ENCODE data around the gene CSN3.
"Not testable (repeated sequence)": the region's sequence is repeated elsewhere in the genome, so short reads cannot be mapped to it uniquely, and the experiment has no call there.

CSN3 gene, protein sequence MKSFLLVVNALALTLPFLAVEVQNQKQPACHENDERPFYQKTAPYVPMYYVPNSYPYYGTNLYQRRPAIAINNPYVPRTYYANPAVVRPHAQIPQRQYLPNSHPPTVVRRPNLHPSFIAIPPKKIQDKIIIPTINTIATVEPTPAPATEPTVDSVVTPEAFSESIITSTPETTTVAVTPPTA

DNA sequence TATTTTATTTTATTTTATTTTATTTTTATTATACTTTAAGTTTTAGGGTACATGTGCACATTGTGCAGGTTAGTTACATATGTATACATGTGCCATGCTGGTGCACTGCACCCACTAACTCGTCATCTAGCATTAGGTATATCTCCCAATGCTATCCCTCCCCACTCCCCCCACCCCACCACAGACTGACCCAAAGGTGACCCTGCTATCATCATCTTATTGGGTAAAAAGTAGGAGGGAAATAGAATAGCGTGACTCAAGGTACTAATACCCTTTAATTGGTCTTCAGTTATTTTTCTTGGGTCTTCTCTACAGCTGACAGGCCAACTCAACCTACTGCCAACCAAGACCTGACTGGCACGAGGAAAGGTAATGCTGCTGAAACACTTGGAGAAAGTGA lies at the start of gene CSN3:
Gene CSN3, plus strand, starts transcription at position 301 of the 400 bp plus-strand sequence. CDS start 2,223 bp downstream, outside the sequence.
- DNase-seq = not testable (repeated sequence)

DNA sequence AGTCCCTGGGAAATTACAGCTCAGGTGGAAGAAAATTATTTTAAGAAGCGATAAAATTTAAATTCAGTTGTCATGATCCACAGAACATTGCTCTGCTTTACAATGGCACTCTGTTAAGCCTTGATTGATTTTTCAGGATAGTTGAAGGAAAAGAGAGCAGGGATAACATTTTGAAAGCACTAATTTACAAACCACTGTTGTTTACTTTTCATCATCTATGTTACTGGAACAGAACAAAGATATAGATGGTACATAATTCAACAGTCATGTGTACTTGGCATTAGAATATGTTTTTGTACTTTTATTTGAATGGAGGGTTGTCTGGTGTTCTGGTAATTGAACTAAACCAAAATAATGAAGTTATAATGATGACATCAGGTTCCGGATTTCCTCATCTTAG lies 49.5 kb upstream of the CSN3 start:
- DNase-seq = no peak

DNA sequence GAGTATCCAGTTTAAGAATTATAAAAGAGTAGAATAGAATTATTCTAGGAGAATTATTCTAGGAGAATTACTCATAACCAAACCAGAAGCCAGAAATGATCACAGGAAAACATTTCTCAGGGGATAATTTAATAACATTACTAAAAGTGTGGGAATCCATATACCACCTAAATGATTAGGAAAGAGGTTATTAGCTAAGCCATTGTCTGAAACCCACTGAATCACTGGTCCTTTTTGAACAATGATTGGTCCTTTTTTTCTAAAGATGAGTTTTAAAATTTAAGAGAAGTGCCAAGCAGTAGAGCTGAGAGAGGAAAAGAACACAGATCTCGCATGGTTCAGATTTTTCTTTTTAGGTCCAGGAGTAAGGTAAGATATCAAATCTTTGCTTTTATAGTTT lies 47.0 kb upstream of the CSN3 start, which contains the start of gene ODAM:
Gene ODAM, plus strand, starts transcription at position 301 of the 400 bp plus-strand sequence. CDS start 819 bp downstream, outside the sequence.
- no peak for DNase-seq

DNA sequence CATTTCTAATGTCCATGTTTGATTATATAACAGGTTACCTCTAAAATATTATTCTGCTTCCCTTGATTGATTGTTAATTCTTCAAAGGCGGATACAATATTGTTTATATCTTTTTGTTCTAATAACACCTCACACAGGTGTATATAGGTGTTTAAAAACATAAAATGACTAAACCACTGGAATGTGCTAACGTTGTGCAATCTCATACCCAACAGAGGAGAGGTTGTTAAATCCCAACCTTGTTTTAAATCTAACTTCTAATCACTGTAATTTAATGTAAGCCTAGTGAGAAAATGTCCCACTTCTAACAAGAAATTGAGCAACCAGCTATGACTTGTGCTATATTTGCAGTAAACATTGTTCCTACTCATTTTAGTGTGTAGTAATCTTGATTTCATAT lies 45.5 kb upstream of the CSN3 start:
- DNase-seq = no peak

DNA sequence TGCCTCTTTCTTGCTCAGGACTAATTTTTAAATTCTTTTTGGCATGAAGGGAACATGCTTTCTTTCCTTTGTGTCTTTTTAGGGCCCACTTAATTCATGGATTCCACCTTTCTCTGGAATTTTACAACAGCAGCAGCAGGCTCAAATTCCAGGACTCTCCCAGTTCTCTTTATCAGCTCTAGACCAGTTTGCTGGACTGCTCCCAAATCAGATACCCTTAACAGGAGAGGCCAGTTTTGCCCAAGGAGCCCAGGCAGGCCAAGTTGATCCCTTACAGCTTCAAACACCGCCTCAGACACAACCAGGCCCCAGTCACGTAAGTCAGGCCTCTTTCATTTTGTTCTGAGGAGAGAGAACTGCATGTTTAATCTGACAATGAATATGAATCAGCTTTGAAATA lies 44.6 kb upstream of the CSN3 start:
- DNase-seq = no peak

DNA sequence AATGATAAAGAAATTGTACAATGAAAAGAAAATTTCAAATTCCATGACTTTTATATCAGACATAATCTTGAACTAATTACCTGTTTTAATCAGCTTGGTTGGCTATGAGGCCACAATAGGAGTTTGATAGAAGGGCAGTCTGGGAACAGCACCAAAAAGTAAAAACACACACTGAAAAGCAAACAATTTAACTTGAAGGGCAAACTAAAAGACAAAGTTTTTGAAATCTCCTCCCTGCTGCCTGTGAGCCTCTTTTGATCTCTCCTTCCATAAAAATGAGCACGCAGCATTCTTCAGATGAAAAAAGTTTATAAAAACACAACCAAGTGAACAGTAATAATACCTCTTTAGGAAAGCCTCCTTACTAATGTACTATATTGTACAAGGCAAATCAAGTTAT lies 38.8 kb upstream of the CSN3 start:
- no peak for DNase-seq

DNA sequence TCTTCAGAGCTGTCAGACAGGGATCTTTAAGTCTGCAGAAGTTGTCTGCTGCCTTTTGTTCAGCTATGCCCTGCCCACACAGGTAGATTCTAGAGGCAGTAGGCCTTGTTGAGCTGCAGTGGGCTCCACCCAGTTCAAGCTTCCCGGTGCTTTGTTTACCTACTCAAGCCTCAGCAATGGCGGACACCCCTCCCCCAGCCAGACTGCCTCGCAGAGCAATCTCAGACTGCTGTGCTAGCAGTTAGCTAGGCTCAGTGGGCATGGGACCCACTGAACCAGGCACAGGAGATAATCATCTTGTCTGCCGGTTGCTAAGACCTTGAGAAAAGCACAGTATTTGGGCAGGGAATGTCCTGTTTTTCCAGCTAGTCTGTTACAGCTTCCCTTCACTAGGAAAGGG lies 29.6 kb upstream of the CSN3 start:
- not testable (repeated sequence) for DNase-seq

DNA sequence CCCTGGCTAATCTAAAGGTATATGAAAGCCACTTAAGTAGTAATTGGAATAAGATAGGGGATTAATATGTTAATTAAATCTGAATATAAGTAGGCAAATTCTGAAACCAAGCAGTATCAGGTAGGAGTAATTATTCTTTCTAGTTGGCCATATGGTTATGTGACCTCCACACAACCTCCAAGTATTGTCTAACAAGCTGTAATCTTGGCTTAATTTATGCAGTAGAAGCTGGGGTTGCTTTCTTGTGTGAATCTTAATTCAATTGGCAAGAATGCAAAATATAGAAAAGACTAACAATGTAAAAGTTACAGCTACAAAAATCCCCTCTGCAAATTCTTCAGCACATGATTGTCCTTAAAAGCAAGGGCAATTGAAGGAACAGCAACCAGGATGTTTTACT lies 26.3 kb upstream of the CSN3 start:
- not testable (repeated sequence) for DNase-seq

DNA sequence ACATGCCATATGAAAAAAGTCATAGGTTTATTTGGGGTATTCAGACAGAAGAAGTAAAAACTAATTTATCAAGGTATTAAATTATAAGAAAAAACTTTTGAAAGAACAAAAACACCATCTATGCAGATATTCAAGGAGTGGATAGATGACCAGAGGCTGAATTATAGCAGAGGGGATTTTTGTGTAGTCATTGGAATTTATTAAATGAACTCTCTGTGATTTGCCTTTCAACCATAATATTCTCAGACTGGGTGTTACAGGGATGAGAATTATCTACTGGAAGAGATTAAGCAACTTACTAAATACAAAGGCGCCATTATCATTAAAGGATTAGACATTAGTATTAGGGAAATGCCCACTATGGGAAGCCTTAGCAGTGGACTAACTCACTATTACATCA lies 25.8 kb upstream of the CSN3 start:
- not testable (repeated sequence) for DNase-seq

DNA sequence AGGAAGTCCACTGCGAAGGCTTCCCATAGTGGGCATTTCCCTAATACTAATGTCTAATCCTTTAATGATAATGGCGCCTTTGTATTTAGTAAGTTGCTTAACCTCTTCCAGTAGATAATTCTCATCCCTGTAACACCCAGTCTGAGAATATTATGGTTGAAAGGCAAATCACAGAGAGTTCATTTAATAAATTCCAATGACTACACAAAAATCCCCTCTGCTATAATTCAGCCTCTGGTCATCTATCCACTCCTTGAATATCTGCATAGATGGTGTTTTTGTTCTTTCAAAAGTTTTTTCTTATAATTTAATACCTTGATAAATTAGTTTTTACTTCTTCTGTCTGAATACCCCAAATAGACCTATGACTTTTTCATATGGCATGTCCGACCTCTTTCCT lies 21.0 kb upstream of the CSN3 start:
- not testable (repeated sequence) for DNase-seq

DNA sequence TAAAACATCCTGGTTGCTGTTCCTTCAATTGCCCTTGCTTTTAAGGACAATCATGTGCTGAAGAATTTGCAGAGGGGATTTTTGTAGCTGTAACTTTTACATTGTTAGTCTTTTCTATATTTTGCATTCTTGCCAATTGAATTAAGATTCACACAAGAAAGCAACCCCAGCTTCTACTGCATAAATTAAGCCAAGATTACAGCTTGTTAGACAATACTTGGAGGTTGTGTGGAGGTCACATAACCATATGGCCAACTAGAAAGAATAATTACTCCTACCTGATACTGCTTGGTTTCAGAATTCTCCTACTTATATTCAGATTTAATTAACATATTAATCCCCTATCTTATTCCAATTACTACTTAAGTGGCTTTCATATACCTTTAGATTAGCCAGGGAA lies 20.6 kb upstream of the CSN3 start:
- not testable (repeated sequence) for DNase-seq

DNA sequence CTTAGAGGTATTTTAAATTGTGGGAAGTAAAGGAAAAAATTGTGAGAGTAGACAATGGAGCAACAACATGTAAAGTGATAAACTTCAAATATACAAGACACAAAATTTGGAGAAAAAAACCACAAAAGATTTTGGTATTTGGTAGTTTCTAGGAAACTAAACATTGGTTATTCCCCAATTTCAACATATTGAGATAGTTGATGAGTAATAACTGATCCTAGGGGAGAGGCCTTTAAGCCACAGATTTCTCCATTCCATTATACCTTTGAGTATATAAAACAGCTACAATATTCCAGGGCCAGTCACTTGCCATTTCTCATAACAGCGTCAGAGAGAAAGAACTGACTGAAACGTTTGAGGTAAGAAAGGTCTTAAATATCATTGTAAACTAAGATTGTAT lies 16.6 kb upstream of the CSN3 start, which contains the start of gene FDCSP:
Gene FDCSP, plus strand, starts transcription at position 301 of the 400 bp plus-strand sequence. CDS start 5,071 bp downstream, outside the sequence.
- DNase-seq = no peak

DNA sequence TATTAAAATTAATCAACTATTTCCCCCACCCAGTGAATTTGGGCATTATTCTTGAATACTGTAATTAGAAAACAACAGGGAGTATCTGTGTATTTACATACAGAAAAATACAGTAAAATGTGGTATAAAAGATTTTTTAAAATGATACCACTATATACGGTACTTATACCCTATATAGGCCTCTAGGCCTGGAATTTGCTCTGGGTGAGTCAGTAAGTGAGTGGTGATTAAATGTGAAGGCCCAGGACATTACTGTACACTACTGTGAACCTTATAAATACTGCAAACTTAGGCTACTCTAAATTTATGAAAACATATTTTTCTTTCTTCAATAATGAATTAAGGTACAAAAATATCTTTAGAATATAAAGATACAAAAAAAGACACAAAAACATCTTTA lies 6.3 kb upstream of the CSN3 start:
- no peak for DNase-seq

DNA sequence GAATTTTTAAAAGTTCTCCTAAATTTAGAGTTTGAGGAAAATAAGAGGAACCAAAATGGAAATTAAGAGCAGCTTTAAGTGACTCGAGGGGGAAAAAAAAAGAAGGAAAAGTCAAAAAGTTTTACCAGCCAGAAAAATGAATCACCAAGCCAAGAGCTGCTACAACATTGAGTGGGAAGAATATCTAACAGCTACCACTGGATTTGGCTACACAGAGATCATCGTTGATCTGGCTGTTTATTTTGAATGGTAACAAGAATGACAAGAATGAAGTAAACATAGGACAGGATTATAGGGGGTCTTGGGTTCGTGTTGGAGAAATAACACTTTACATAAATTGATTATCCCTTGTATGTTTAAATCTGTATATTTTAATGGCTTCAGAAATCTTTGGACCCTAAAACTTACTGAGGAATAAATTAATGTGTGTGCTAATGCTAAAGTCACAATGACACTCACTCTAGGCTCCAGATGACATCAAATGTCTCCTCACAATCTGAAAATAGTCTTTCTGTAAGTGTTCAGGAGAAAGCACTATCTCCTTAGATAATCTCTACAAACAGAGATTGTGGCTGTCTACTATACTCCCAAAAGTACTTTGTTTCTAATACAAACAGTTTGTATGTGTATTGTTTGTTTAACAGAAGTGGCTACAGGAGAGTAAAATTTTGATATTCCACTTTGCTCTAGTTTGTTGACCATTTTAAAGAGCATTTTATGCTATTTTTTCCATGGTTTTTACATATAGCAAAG lies 3.1 kb upstream of the CSN3 start:
- DNase-seq = no peak

DNA sequence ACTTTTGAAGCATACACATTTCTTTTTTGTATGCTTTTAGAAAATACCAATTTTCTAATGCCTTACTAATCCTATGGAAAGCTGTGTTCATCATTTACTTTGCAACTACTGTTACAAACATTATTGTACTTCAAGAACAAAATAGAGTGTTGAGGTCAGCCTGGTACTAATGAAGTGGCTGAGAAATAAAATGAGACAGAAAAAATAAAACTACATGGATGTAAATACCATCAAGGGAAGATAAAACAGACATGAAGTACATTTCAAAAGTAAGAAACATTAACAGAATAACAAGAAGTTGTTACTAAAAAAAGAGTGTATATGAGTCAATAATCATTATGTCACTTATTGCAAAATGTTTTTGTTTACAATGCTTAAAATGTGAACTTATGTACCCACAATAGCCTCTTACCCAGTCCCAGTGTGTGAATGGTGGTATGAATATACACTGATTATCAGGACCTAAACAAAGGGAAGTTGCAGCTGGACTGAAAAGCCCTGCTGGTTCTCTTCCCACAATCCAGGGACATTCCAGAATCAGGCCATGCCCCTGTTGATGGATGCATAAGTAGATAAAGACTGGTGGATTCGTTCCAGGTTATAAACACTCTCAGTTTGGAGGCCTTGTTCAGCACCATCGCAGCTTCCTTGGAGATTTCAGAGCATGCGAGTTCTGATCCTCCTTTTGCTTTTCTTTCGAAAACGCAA lies 2.4 kb upstream of the CSN3 start:
- no peak for DNase-seq

DNA sequence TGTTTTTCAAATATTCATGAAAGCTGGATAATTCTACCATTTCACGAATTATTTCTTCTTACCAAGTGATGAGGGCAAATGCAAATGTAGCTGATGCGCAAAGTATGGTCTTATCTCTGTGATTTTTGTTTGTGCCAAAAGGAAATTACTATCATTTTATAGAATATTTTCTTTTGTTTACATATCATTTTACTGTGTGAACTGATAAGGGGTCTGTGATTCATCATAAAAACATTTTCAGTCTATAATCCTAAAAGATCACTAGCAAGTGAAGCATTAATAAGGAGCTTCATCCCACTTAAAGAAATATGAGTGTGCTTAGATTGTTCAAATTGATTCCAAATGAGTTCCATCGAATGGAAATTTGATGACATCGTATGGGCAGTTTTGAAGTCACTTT lies 694 bp downstream of the CSN3 start:
- no peak for DNase-seq

DNA sequence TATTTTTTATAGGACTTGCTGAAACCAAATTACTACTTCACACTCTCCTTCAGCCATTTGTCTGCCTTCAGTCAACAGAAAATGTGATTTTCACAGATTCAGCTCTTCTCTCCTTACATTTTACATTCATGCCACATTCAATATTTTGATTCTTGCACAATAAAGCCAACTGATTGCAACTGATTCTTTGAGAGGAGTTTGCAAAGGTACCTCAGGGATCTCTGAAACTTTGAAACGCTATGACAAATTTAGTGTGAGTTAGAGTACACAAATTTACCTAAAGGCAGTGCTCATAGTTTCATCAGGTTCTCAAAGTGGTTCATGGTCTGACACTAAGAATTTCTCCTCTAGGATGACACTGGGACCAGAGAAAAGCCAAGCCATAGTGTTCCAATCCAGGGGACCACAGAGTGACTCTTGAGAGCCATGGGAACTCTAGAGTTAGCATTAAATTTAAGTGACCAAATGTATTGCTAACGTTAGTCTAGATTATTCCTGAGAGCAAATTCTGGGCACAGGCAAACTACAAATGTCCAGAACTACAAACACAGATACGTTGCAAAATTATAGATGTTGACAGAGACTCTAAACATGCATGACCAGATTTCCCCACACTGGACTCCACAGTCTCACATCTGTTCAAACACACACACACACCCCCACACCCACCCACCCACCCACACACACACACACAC lies 9.0 kb downstream of the CSN3 start:
- DNase-seq = no peak

DNA sequence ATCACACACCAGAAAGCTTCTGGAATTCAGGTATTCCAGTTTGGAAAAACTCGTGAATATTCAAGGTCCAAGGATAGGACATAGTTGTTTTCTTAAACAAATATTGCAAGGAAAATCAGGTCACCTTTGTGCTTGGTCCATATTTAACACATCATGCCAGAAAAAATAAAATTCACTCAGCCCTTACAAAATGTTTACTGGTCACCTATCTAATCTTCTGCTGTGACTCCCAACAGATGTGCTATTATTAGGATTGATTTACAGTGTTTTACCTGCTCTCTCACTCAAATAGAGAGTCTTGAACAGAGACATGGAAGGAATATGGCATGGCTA lies 9.5 kb downstream of the CSN3 start:
- DNase-seq = no peak

DNA sequence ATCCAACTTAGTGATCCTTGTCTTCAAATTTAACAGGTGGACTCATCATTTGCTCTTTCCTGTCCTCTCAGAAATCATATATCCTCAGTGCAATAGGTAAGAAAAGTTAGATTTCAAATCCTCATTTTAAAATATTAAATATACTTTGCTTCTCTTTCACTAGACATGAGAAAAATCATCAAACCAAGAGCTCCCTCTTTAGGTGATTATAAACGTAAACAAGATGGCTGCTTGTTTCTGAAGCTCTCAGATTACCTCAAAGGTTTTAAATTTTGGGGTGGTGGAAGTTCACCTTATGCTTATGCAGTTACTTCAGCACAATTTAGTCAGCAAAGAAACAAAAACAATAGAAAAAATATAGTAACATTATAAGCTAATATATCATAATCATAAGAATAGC lies 27.3 kb downstream of the CSN3 start:
- no peak for DNase-seq

DNA sequence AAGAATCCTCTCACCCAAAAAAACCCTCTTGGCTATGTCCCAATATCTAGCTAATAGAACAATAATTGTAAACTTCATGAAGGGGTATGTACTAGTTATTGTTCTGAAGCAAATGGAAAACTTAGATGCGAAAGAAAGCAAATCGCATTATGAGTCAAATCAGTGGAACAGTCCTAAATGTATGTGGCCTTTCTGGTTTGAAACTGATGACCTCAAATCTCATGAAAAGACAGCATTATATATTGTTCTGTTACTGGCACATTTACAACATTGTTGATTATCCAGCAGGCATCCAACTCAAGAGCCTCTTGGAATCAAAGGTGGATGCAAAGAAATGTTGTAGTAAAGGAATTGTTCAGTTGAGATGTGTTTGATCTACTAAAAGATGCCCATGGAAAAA lies 34.7 kb downstream of the CSN3 start:
- DNase-seq = no peak

DNA sequence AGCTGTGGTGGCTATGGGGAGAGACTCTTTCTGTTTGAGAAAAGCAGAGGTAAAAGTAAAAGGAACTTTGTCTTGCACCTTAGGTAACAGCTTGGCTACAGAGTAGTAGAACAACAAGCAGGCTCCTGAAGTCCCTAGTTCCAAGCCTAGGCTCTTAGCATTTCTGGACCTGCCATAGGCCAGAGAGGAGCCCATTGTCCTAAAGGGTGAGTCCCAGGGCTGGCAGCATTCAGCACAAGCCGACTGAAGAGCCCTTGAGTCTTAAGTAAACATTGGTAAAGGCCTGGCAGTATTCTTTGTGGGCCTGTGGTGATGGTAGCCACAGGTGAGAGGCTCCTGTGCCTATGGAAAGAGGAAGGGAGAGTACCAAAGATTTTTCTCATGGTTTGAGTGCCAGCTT lies 38.2 kb downstream of the CSN3 start:
- no peak for DNase-seq

DNA sequence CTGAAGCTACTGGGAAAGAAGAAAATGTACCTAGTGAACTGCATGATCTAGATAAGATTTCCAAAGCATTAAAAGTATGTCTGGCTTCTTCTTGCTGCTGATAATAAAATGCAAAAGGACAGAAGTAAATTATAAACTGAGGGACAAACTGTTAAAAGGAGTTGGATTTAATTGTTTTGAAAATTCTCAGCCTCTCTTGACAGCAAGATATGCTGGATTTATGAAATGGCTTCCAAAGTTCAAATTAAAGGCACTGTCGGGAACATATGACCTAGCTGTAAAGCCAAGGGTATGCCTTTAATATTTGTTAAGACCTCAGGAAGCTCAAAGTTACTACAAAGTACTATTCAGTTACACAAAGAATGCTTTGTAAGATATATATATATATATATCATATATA lies 46.3 kb downstream of the CSN3 start:
- no peak for DNase-seq

DNA sequence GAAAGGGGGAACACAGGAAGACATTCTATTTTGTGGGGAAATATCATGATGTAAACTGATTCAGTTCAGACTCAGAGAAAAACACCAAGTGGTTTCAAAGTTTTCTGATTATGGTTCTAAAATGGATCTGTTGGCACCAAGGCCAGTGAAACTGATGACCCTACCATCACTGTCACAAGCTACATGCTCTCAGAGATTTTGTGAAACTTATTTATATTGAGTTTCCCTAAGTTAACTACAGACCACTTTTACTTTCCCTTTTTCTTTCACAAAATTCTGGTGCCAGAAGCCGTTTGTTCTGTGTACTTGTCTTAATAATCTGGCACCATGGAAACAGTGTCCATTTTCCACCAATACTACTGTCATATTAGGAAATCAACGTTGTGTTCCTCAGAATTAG lies 48.9 kb downstream of the CSN3 start:
- no peak for DNase-seq

DNA sequence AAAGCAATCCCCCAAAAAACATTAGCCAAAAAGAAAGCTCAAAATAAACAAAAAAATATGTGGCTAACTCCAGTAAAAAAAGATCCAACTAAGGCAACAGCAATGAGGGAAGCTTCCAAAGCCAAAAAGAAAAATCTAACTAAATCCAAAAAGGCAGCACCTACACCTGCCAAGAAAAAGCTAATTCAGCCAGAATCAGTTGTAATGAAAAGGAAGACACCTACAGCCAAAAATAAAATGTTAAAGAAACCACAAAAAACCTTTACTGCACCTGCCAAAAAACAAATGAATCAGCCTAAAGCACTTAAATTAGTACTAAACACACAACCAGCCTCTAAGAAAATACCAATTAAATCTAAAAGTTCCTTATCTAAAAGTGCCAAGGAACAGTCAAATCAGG lies 55.2 kb downstream of the CSN3 start:
- no peak for DNase-seq

Data from SIG-M5 (cell line).